CD4-positive, alpha-beta T cell treated with Interleukin-10 for 1 hour (primary cell): ENCODE results near the gene IFT20.

ENCODE experiments used
- DNase-seq: peaks from one replicate; pipeline ENCODE4 v3.0.0-alpha.2; 2020

The IFT20 gene

DNA sequence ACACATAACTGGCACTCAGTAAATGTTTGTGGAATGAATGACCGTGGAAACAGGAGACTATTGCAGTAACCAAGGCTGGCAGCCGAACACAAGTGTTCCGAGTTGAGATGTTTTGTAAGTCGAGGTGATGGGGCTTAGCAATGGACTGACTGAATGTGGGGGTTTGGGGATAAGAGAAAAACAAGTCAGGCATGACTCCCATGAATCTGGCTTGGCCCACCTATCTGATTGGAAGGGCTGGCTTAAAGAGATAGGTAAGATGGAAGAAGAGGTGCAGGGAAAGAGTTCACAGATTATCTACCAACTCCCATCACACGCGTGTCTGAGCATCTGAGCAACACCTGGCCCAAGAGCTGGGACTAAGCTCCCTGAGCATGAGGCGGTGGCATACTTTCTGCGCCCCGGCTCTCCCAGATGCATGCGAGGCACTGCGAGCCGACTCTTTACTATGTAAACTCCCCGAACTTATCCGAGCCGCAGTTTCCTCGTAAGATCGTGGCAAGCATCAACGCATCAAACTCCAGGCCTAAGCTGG is 539 bp downstream of the IFT20 start:
- DNase-seq: no peak

DNA sequence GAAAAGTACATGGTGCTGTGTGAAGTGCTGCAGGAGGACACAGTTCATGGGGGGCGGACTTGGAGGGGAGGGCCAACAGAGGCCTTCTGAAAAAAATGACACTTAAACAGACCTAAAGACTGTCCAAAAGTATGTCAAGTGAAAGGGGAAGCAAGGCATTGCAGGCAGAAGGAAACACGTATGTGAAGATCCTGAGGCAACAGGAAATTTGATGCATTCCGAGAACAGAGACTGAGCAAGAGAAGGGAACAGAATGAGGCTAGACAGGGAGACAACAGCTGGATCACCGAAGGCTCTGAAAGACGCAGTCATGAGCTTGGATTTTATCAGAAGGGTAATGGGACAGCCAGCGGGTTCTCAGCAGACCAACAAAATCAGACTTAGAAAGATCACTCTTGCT is 1.1 kb downstream of the IFT20 start:
- DNase-seq: no peak

DNA sequence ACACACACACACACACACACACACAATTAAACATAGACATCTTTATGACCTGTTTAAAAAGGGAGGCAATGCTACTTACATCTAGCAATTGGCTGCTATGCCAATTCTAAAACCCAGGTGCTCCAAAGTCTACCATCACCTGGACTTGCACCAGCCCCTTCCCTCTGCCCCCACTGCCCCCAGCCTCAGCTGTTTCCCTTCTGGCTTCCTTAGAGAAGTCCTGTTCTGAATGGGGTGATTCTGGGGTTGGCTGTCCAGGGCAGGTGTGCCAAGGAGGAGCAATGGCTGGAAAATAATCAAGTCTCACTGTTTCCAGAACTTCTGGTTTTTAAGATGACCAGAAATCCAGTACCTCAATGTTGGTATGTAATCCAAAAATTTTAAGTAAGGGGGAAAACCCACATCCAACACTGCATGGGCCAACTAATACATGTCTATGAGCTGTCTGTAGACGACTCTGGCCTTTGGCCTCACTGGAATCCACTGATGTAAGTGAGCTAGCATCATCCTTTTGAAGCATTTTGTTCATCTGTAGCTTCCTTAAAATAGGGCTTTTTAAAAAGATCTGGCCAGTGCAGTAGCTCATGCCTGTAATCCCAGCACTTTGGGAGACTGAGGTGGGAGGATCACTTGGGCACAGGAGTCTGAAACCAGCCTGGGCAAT is 2.1 kb downstream of the IFT20 start:
- no peak for DNase-seq

DNA sequence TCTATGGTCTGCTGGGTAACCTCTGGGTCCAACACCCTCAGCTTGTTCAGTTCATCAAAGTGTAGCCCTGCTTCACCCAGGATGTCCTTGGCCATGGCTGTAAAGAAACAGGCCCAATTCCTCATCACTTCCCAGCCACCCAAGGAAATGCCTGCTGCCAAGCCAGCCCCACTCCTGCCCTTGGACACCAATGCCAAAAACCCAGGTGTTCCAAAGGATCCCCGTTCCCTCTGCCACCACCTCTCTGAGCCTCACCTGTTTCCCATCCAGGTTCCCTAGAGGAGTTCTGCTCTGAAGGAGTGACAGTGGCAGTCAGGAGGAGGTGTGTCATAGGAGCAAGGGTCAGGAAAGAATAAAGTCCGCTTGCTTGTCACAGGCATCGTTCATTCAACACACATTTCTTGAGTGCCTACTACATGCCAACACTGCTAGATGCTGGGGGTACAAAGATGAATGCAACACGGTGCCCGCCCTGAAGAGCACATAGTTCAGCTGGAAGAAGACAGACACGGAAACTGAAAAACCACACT is 3.3 kb downstream of the IFT20 start:
- no peak for DNase-seq

DNA sequence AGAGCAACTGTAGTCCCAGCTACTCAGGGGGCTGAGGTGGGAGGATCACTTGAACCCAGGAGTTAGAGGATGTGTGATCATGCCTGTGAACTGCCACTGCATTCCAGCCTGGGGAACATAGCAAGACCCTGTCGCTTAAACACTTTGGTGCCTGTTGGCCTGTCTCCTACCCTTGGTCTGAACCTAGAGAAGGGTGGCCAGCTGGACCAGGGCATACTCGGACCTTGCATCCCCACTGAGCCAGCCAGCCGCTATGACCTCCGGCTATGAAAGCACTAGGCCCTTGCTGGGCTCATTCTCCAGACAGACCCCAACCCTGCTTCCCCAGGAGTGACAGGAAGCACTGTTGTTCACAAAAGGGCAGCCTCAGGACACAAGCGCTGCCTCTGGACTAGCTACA is 4.6 kb downstream of the IFT20 start:
- DNase-seq: no peak

DNA sequence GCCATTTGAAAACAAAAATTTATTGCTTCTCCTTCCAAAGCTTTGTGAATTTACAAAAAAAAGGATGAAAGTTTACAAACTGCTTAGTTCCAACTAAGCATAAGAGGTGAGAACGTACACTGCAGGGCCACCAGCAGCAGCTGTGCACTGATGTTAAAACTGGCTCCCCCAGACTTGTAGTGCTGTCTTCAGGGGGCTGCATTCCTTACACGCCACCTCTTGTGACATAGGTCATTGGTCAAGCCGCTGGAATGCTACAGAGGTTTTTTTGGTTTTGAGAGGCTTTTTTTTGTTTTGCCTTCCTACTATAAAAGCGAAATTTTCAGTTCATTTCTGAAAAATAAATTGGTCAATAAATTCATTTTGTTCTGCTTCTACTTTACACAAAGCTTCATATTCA is 6.9 kb downstream of the IFT20 start:
- DNase-seq: no peak

DNA sequence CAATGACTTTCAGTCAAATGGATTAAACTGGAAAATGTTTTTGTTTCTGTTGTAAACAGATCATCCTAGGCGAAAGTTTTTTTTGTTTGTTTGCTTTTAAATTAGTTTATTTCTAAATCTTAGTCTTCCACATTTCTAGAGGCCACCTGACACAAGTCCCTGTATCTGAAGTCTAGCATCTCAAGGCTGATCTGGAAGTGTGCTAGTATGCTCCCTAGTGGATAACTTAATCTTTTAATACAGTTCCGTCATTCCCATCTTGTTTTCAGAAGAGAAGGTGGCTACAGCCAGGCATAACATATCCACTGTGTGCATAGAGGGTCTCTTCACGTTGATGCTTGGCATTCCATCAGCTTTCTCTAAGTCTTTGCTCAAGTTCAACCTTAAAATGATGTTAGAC is 7.6 kb downstream of the IFT20 start:
- DNase-seq: no peak

DNA sequence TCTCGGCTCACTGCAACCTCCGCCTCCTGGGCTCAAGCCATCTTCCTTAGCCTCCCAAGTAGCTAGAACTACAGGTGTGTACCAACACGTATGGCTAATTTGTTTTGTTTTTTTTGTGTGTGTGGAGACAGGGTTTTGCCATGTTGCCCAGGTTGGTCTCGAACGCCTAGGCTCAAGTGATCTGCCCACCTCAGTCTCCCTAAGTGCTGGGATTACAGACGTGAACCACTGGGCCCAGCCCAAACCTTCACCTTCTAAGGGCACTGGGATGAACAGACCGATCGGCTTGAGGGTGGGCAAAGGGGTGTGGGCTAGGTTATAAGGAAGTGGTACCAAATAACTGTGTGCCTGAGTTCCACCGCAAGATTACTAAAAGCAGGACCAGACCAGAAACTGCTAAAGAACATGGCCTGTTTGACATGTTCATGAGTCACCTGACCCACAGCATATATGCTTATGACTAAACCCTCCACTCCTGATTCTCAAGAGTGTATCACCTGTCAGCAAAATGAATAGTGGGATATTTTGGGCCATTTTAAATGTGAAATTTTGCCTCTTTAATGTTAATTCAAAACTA is 8.2 kb downstream of the IFT20 start:
- no peak for DNase-seq

DNA sequence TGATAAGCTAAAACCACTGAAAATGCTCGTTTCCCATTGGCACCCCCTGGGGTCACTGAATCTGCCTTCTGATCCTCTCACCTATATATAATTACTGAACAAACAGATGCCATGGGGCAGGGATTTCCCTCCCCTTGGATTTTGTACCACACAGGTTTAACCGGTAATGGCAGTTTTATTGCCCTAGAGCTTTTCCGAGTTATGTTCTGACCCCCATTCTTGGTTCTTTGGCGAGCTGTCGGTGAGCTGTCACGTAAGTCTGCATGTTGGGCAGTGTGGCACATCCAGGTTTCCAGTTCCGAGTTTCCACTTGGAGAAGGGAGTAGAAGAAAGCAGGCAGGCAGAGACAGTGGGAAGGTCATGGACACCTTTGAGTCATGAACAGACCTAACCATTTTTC is 9.2 kb downstream of the IFT20 start:
- DNase-seq: no peak

DNA sequence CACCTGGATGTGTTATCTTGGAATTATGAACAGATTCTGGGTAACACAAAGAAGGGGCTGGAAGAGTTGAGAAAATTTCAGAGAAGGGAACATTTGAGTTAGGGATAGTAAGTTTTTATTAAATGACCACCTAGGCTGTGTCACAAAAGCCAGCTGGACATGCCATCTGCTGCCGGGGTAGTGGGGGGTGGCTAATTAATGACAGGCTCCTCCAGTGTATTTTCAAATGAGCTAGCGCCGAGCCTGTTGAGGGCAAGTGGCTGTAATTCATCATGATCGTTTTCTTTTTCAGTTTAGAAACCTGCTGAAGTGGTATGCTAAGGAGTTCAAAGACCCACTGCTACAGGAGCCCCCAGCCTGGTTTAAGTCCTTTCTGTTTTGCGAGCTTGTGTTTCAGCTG is 10.1 kb downstream of the IFT20 start:
- no peak for DNase-seq

DNA sequence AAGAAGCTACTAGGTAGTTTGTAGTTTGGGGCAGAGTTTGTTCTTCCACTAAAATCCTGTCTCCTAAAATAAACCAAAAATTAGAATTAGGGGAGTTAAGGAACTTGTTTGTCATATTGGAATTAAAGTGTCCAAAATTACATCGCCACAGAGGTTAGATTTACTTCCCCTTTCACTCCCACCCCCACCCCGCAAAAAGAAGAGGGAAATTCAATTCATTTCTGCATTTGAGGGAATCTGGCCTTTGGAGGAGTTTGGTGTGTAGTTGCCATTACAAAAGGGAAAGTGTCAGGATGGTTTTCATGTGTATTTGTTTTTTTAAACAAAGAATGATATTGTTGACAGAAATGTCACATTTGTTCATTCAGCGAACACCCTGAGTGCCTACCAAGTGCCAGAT is 10.5 kb downstream of the IFT20 start:
- no peak for DNase-seq

DNA sequence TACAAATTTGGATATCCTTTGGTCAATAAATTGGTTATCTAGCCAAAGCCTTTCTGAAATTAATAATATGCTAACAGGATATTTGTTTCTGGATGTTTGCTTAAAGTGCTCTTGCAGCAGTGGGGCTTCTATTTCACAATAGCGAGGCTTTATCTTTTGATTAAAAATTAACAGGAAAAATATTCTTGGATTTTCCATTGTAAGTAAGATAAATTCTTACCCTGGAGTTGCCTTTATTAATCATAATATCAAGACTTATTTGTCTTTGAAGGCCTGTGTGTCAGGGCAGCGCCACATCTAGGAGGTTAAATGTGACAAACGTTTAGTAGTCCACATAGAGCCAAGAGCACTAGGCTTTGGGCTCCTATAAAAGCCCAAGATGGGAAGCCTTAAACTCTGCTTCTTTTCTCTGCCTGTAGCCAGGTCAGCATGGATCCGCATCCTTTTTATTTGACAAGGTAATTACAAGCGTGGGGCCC is 11.0 kb downstream of the IFT20 start:
- DNase-seq: no peak

DNA sequence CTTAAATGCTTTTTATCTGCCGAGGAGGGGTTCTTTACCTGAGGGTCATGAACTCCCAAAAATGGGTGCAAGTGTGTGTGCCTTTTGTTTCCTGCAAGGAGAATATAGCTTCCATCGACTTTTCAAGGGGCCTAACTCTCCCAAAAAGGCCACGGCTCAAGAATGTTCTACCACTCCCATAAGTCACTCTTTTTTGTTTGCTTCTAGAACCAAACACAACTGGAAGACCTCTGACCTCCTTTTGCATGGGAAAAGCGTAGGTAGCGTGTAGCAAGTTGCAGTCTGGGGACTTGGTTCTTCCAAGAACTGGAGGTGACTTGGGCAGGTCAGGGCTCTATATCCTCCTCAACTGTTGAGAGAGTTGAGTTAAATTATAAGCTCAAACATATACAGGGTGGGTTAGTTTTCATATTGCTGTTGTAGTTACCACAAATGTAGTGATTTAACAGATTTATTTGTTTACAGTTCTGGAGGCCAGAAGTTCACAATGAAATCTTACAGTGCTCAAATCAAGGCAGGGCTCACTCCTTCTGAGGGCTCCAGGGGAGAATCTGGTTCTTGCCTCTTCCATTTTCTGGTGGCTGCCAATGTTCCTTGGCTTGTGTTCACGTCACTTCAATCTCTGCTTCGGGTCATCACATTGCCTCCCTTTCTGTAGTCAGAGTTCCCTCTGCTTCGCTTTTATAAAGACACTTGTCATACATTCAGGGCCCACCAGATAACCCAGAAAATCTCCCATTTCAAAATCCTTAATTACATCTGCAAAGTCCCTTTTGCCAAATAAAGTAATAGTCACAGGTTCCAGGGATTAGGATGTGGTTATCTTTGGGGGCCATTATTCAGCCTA is 14.8 kb downstream of the IFT20 start:
- DNase-seq: no peak

DNA sequence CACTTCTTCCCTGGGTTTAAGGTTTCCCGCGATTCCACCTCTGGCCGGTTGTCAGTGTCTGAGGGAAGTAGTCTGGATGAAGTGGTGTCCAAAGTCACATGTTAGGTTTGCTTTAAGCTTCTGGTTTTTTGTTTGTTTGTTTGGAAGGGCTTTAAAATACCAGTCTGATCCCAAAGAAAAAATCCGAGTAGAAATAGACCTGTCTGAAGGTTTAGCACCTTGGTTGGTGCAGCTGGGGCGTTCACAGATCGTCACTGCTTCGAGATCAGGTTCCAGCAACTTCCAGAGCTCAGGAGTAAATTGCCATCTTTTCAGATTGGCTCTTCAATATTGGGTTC is 15.7 kb downstream of the IFT20 start:
- DNase-seq: no peak

DNA sequence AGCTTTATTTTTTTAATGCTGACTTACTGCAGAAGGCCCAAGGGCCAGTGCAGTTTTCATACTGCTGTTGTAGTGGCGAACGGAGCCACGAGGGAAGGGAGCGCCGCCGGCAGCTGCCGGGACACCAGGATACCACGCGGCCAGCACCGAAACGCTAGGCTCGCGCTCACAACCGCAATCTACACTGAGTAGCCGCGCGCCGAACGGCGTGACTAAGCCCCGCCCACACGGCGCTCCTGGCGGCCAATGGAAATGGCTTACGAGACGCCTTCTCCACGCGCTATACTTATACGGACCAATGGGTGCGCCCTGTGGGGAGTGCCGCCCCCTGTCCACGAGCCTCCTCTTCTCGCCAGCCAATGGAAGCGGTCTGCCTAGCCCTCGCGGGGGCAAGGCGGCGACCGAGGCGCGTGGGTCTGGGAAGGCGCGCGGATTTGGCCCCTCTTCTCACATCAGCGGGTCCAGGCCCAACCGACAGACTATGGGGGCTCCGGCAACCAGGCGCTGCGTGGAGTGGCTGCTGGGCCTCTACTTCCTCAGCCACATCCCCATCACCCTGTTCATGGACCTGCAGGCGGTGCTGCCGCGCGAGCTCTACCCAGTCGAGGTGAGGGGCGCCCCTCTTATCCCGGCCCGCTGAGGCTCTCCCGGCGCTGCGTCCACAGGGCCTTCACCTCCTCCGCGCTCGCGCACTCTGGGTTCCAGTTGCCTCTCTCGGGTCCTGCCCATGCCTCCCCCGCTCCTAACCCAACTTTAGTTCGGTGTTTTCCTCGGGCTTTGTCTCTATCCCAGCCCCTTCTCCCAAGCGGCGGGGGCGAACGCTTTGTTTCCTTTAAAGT is 16.3 kb downstream of the IFT20 start, which contains the start of gene TMEM97:
TMEM97 (plus strand) TSS at position 442 of the 839 bp plus-strand sequence; CDS start at position 482, 40 bp downstream.
- DNase-seq: peak; percentile 95

DNA sequence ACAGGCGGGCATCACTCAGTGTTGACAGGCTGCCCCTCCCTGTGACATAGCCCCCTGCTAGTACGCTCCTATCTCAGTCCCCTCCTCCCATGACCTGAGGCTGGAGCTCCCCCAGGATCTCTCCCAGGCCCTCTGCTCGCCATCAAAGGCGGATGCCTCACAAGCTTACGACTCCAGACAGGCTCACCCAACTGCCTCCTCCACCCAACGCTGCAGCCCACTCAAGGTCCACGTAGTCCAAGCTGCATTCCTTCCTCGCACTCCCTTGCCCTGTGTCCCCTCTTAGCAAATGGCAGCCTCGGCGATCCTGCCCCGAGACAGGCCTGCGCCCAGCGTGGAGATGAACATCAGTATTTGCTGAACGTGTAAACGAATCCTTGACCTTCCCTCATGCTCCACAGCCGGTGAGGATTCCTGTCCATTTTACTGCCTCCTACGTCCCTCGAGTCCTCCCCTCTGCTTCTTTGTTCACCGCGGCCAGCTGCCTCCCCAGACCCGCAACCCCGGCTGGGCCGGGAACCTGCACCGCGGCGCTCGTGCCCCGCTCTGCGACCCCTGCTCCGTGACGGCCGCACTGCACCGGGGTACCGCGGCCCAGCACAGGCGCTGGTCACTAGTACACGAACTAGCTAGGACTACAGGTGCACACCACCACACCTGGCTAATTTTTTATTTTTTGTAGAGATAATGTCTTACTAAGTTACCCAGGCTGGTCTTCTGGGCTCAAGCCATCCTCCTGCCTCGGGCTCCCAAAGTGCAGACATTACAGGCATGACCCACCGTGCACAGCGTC is 17.1 kb downstream of the IFT20 start:
- no peak for DNase-seq

DNA sequence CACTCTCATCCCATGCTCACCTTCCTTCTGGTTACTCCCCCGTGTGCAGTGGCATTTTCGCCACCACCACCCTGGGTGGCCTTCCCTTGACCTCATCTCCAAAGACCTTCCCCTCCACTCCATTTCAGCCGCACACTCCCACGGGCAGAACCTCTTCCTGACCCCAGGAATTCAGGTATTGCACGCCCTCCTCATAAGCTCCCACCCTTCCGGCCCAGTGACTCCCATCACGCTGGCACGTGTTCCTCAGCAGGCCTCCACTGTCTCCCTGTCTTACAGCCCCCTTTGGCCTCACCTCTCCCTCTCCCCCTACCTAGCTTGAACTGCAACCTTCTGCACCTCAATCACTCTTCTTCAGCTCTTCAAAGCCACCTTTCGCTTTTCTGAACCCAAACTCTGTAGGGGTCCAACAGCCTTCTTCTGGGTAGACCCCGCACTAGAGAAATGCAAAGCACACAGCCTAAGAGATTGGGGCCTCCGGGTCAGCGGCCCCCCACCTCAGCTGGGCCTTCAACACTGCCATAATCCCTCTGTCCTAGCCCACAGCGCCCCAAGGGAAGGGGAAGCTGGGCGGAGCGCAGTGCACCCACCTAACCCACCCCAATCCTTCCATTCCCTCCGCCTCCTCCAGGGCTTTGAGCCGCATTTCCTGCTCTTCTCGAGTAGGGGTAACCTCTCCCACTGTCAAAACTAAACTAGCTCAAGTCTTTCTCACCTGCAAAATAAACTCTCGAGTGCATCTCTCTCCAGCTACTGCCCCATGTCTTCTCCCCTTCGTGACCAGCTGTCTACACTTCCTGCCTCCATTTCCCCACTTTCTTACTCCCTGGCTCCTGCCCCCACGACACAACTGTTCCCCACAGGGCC is 17.9 kb downstream of the IFT20 start:
- DNase-seq: no peak

DNA sequence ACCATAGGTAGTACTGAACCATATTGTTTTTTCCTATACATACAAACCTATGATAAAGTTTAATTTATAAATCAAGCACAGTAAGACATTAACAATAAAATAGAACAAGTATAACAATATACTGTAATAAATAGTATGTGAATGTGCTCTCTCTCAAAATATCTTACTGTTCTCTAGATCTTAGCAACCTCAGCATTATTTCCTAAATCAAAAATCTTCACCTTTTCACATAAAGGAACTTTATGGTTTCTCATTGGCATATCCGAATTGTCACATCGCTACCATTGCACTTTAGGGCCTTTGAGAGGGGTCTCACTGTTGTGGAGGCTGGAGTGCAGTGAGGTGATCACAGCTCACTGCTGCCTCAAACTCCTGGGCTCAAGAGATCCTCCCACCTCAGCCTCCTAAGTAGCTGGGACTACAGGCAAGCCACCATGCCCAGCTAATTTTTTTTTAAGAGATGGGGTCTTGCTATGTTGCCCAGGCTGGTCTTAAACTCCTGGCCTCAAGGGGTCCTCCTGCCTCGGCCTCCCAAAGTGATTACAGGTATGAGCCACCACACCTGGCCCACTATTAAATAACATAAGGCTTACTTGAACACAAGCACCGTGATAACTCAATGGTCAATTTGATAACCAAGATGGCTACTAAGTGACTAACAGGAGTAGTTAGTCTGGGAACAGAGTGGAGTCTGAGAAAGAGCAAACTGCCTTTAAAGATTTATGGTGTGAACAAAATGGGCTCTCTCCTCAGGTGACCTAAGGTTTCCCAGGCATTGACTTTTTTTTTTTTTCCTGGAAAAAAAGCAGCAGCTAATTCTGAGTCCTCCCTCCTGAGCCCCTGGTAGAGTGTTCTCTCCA is 19.2 kb downstream of the IFT20 start:
- no peak for DNase-seq

DNA sequence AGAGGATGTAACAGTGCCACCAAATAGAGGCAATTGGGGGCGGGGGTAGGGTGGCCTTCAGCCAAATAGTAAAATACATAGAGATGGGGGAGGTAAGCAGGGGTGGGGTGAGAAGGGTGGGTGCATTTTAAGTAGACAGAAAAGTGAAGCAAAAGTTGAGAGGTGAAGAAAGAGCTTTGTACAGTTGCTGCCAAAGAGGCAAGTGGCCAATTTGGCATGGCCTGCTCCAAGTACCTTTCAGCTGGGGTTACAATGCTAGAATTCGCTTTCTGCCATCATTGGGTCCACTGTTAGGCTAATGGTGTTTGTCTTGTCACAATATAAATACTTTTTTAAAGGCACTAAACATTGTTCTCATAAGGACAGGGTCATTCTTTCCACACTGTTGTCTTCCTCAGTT is 21.4 kb downstream of the IFT20 start:
- DNase-seq: no peak

DNA sequence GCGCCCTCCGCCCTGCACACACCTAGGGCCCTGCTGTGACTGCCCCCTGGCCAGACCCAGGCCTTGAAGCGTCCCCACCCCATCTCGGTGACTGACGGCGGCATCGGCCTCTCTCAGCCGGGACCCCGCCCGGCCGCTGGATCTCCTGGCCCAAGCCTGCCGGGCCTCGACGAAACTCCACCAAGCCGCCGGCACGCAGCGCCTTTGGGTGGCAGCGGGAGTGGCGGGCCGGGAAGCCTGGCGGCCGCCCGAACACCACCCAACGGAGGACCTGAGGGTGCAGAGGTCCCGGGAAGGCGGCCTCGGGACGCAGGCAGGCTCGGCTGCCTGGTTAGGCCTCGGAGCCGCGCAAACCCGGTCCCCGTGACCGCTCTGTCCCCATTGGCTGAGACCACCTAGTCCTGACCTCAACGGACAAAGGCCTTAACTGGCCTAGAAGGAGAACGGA is 28.3 kb downstream of the IFT20 start:
- DNase-seq: no peak
